HG03521 (cell line): Measurements from ENCODE around the gene FBXL17.

Experiments used
- ATAC-seq: cut with Tn5 transposase; IDR thresholded peaks from one replicate; pipeline ENCODE4 v1.9.1; 2021; ENCODE audit warnings: mild to moderate bottlenecking, moderate library complexity; ENCODE audit not compliant: unreplicated experiment

The FBXL17 gene

GRCh38 chr5:108101821-108102220 lies 280.1 kb downstream of the FBXL17 start:
- ATAC-seq, result no peak

GRCh38 chr5:108101130-108101529 lies 280.8 kb downstream of the FBXL17 start:
- ATAC-seq, result no peak

- ATAC-seq, result no peak
Measured at GRCh38 chr5:108094800-108095199, 287.1 kb downstream of the FBXL17 start.

GRCh38 chr5:108093186-108093585 lies 288.7 kb downstream of the FBXL17 start:
- ATAC-seq, result no peak

GRCh38 chr5:108090946-108091345 lies 291.0 kb downstream of the FBXL17 start:
- no peak for ATAC-seq

- ATAC-seq, result no peak
Measured at GRCh38 chr5:108084105-108084504, 297.8 kb downstream of the FBXL17 start.

- ATAC-seq, result no peak
Measured at GRCh38 chr5:108083232-108083631, 298.7 kb downstream of the FBXL17 start.

GRCh38 chr5:108081707-108082106 lies 300.2 kb downstream of the FBXL17 start:
- no peak for ATAC-seq

- no peak for ATAC-seq
Measured at GRCh38 chr5:108079753-108080152, 302.1 kb downstream of the FBXL17 start.

- ATAC-seq, result no peak
Measured at GRCh38 chr5:108078882-108079281, 303.0 kb downstream of the FBXL17 start.

- ATAC-seq, result no peak
Measured at GRCh38 chr5:108078345-108078744, 303.6 kb downstream of the FBXL17 start.

- ATAC-seq, result no peak
Measured at GRCh38 chr5:108074626-108075025, 307.3 kb downstream of the FBXL17 start.

- ATAC-seq, result no peak
Measured at GRCh38 chr5:108064302-108064701, 317.6 kb downstream of the FBXL17 start.

- ATAC-seq, result no peak
Measured at GRCh38 chr5:108061941-108062340, 320.0 kb downstream of the FBXL17 start.

- ATAC-seq, result no peak
Measured at GRCh38 chr5:108060340-108060739, 321.6 kb downstream of the FBXL17 start.

- ATAC-seq, result no peak
Measured at GRCh38 chr5:108059334-108059733, 322.6 kb downstream of the FBXL17 start.

- no peak for ATAC-seq
Measured at GRCh38 chr5:108054349-108054748, 327.5 kb downstream of the FBXL17 start.

- ATAC-seq, result no peak
Measured at GRCh38 chr5:108046955-108047670, 334.8 kb downstream of the FBXL17 start.

GRCh38 chr5:108036482-108036881 lies 345.4 kb downstream of the FBXL17 start:
- no peak for ATAC-seq

- no peak for ATAC-seq
Measured at GRCh38 chr5:108028883-108029282, 353.0 kb downstream of the FBXL17 start.

GRCh38 chr5:108028412-108028811 lies 353.5 kb downstream of the FBXL17 start:
- no peak for ATAC-seq

- ATAC-seq, result no peak
Measured at GRCh38 chr5:108025957-108026356, 355.9 kb downstream of the FBXL17 start.

- ATAC-seq, result no peak
Measured at GRCh38 chr5:108024986-108025385, 356.9 kb downstream of the FBXL17 start.
